Measurements from ENCODE around the gene ZNF181. TPM values are rescaled to one million over a fixed set of nuclear protein-coding genes. Genes with fewer than 3 reads are reported as not detected.

The ZNF181 gene
- total RNA-seq, 3 donors from 2014 or later: 6.6 to 16.1 (median 8.4) TPM

GRCh38 chr19:34759218-34759917, 25.3 kb downstream of the ZNF181 start:
- Histone ChIP-seq H3K4me3 (no peak overlapping the region), H3K4me1 (ENCODE audit: low read depth) (no peaks in the 10 kb centered on the region), H3K36me3 (ENCODE audit: low read depth) (no peaks in the 10 kb centered on the region), H3K9me3 (peaks cover 100% of the 10 kb centered on the region)
- DNase-seq (no peak), ATAC-seq (no peak)
- TF ChIP-seq CTCF (IDR thresholded peaks at IDR 0.05): no peak
- intact Hi-C loops (cut with DNase I, micrococcal nuclease): no loop called here

GRCh38 chr19:34766386-34766785, 32.3 kb downstream of the ZNF181 start:
- peaks cover 41% of the 10 kb centered on the region for H3K9me3 ChIP-seq
- H3K36me3 ChIP-seq (ENCODE audit: low read depth): no peaks in the 10 kb centered on the region
- ATAC-seq (no peak), DNase-seq (no peak)
- no peaks in the 10 kb centered on the region for H3K4me1 ChIP-seq (ENCODE audit: low read depth)
- intact Hi-C loops (cut with DNase I, micrococcal nuclease): no loop called here
- no peak overlapping the region for H3K4me3 ChIP-seq
- no peak for TF ChIP-seq CTCF (IDR thresholded peaks at IDR 0.05)

- Histone ChIP-seq H3K4me3 (no peak overlapping the region), H3K9me3 (peaks cover 26% of the 10 kb centered on the region), H3K36me3 (ENCODE audit: low read depth) (no peaks in the 10 kb centered on the region), H3K4me1 (ENCODE audit: low read depth) (peaks cover 5% of the 10 kb centered on the region)
- no peak for TF ChIP-seq CTCF (IDR thresholded peaks at IDR 0.05)
- no peak for DNase-seq
- no peak for ATAC-seq
- intact Hi-C loops (cut with DNase I, micrococcal nuclease): no loop called here
Measured at GRCh38 chr19:34767951-34768350, 33.9 kb downstream of the ZNF181 start.

- peak; percentile 100 for ATAC-seq
Measured at GRCh38 chr19:34772697-34773554, 38.9 kb downstream of the ZNF181 start, which contains the start of gene ZNF599. Gene ZNF599 (minus strand): TSS chr19:34773215. CDS start chr19:34772841, 374 bp downstream.

GRCh38 chr19:34773555-34773864, 39.5 kb downstream of the ZNF181 start:
- DNase-seq (no peak), ATAC-seq (no peak)
- intact Hi-C loops (cut with DNase I, micrococcal nuclease): no loop called here
- Histone ChIP-seq H3K4me3 (no peak overlapping the region), H3K4me1 (ENCODE audit: low read depth) (peaks cover 5% of the 10 kb centered on the region), H3K36me3 (ENCODE audit: low read depth) (no peaks in the 10 kb centered on the region), H3K9me3 (no peaks in the 10 kb centered on the region)
- no peak for TF ChIP-seq CTCF (IDR thresholded peaks at IDR 0.05)

More at GRCh38 chr19:34772697-34773554, 38.9 kb downstream of the ZNF181 start, which contains the start of gene ZNF599:
- peak; percentile 93 for DNase-seq
- no peak for TF ChIP-seq CTCF (IDR thresholded peaks at IDR 0.05)
- Histone ChIP-seq H3K36me3 (ENCODE audit: low read depth) (no peaks in the 10 kb centered on the region), H3K9me3 (no peaks in the 10 kb centered on the region), H3K4me1 (ENCODE audit: low read depth) (peaks cover 5% of the 10 kb centered on the region), H3K4me3 (peak within 1 kb of the TSS; percentile 52)
- intact Hi-C loops (cut with DNase I, micrococcal nuclease): no loop called here
